T follicular helper cell (primary cell): ENCODE measurements around the gene TMEM63A.
"Not testable (repeated sequence)": the region's sequence is repeated elsewhere in the genome, so short reads cannot be mapped to it uniquely, and the experiment has no call there.

Experiments
- DNase-seq: peaks from one replicate; pipeline ENCODE4 v3.0.0-alpha.2; 2020; ENCODE audit warnings: low read depth

The TMEM63A gene

DNA sequence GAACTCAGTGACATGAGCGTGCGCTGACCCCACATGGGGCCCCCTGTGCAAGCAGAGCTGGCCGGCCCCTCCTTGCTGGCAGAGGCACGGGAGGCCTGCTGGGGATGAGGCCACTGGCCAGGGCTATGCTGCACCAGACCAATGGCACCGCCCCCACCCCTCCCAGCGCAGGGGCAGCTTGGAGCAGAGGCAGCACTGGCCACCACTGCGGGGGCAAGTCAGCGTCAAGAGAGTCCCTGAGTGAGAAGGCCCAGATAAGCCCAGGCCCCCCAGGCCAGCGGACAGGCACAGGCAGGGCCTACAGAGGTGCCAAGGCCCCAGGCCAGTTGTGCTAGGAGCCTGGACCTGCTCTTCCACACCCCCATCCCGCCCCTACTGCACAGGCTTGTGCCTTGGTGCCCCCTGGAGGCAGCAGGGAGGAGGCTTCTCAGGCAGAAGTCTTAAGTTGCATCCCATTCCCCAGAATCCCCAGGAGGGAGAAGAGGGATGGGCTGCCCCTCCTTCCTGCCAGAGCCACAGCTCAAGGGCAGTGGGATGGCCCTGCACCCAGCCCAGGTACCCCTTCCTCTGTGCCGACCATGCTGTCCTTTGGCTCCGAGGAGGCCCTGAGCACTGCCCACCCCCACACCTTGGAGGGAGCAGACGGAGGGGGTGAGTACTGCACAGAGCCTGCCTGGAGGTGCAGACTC is 36.5 kb downstream of the TMEM63A start:
- DNase-seq = peak; percentile 33

DNA sequence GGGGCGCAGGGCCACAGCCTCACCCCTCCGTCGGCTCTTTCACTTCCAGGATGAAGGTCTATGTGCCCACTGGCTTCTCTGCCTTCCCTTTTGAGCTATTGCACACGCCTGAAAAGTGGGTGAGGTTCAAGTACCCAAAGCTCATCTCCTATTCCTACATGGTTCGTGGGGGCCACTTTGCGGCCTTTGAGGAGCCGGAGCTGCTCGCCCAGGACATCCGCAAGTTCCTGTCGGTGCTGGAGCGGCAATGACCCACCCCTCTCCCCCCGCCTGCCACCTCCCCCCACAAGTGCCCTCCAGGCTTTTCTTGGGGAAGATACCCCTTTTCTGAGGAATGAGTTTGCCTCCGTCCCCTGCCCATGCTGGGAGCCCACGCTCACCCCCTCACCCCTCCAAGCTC is 37.1 kb downstream of the TMEM63A start:
- no peak for DNase-seq

DNA sequence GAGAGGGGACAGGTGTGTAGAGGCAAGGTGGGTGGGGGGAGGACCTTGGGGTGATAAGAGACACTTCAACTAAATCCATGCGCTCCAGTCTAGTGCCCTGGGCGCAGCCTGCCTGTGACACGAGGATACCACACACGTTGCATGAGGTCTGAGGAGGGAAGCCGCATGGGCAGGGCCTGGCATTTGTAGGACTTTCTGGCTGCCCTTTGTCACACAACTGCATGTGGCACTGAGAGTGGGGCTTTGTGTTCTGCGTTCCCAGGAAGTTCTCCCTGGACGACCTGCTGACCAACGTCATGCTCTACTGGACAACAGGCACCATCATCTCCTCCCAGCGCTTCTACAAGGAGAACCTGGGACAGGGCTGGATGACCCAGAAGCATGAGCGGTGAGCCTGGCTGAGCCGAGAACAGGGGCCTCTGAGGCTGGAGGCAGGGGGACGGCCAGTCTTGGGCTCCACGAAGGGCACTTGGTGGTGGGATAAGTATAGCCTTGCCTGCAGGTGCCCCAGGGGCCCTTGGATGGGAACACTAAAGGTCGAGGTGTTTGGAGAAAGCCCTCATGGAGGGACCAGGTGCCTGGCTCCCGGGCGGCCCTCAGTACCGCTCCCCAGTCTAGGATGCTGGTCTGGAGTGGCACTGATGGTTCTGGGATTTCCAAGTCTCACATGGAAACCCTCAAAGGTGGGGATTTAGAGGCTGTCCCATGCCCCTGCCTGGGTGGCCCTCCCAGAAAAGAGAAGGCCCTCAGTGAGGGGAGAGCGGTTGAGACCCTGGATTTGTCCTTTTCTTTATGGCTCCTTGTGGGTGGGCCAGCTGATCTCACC is 37.7 kb downstream of the TMEM63A start:
- no peak for DNase-seq

DNA sequence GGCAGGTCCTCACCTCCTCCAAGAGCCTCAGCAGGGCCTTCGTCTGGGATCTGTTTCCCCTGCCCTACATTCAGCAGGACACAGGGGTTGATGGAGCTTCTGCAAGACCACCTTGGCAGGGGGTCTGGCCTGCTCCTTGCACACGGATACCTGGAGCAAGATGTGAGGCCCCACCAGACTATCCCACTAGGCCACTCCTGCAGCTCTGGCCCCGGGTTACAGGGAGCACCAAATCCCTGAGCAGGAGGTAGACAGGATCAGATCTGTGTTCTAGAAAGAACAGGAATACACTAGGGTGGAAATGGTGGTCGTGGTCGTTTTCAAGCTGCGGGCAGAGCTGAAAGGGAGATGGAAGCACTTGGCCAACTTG is 38.8 kb downstream of the TMEM63A start:
- DNase-seq = no peak

DNA sequence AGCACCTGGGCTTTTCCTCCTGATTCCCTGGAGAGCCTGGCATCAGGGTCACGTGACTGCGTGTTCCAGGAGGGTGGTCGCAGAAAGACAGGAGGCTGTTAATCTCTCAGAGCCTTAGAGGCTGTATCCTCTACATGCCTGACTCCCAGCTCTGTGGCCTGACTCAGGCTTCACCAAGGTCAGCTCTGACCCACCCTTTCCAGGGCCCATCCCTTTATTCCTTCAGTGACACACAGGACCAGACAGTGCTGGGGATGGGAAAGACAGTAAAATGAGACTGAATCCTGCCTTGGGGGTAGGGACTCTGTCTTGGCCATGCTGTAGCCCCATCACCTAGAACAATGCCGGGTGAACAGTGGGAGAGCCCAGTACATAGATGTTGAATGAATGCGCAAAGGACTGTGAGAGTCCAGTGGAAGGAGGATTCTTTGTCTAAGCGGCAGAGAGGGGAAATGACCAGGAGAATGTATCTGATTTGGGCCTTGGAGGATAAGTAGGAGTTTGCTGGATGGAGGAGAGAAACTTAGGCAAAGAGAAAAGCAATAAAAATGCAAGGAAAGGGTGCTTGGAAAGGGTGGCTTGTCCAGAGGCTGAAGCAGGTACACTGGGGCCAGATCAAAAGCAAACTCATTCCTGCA is 39.3 kb downstream of the TMEM63A start:
- no peak for DNase-seq

DNA sequence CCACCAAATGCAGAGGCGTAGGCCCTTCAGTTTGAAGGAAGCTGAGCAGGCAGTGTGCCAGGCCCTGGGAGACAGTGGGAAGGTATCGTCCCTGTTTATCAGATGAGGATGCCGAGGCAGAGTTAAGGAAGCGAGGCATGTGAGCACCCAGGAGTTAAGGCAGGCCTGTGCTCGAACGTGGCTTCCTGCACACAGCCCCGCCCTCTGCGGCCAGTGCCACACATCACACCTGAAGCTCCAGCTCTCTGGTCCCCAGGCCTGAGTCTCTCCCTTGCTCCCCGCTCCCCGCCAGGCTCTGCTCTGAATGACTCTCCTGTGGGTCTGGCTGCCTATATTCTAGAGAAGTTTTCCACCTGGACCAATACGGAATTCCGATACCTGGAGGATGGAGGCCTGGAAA is 40.1 kb downstream of the TMEM63A start:
- no peak for DNase-seq

DNA sequence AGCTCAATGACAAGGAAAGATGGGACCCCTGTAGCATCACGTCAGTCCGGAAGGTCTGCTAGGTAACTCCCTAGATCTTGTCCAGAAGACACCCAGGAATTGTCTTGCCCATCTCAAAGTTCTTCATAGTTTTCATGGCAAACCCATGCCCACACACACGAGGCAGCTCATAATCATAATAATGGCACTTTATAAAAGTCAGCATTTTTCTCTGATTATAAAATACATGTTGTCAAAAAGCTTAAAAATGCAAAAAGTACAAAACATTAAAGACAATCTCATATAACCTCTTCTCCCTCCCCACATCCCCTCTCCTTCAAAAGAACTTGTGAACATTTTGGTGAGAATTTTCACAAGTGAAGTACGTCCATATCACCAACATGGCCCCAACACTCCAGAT is 41.5 kb downstream of the TMEM63A start:
- no peak for DNase-seq

DNA sequence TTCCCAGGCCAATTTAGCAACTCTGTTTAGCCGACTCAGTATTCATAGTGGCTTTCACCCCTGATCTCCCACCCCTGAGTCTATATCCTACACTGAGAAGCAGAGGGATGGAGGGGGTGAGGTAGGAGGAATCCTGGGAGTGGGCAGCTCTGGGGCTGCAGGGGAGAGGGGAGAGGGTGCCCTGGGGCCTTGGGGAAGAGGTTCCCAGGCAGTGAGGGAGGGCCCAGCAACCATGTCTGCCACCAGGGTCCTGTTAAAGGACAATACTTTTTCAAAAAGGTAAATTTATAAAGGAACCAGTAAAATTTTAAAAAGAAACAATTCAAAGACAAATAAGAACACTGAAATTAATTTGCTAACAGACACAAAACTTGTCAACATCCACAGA is 42.0 kb downstream of the TMEM63A start:
- DNase-seq = no peak

DNA sequence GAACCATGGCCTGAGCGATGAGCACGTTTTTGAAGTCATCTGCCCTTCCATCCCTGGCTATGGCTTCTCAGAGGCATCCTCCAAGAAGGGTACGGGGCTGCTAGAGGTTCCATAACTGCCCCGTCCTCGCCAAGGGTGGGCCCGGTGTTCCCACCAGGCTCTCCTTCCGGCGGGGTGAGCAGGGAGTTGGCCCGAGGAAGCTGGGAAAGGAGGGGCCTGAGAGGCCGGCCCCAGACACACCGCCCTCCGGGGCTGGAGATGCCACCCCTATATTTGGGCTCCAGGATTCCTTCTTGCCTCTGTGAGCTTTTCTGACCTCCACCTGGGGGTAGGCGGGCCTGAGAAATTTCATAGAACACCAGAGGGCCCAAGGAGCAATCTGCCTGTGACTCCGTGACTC is 43.4 kb downstream of the TMEM63A start:
- no peak for DNase-seq

DNA sequence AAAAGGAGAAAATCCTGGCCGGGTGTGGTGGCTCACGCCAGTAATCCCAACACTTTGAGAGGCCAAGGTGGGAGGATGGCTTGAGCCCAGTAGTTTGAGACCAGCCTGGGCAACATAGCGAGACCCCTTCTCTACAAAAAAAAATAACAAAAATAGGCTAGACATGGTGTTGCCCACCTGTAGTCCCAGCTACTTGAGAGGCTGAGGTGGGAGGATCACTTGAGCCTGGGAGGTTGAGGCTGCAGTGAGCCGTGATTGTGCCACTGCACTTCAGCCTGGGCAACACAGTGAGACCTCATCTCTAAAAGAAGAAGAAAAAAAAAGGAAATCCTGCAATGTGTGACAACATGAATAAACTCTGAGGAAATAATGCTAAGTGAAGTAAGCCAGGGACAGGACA is 45.9 kb downstream of the TMEM63A start:
- DNase-seq = not testable (repeated sequence)

DNA sequence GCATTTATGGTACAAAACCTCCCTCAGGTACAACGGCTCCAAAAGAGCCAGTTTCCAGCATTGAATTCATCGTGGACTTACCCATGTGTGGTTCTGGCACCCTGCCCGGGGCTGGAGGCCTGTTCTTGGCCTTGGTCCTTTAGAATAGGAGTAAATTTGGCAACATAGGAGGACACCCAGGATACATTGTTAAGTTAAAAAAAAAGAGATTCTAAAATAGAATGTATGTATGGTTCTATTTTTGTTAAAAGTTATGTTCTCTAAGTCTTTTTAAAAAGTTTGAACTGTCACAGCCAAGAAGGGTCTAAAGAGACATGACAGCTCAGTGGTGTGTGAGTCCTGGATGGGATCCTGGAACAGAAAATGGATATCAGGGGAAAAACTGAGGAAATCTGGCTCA is 46.3 kb downstream of the TMEM63A start:
- no peak for DNase-seq

DNA sequence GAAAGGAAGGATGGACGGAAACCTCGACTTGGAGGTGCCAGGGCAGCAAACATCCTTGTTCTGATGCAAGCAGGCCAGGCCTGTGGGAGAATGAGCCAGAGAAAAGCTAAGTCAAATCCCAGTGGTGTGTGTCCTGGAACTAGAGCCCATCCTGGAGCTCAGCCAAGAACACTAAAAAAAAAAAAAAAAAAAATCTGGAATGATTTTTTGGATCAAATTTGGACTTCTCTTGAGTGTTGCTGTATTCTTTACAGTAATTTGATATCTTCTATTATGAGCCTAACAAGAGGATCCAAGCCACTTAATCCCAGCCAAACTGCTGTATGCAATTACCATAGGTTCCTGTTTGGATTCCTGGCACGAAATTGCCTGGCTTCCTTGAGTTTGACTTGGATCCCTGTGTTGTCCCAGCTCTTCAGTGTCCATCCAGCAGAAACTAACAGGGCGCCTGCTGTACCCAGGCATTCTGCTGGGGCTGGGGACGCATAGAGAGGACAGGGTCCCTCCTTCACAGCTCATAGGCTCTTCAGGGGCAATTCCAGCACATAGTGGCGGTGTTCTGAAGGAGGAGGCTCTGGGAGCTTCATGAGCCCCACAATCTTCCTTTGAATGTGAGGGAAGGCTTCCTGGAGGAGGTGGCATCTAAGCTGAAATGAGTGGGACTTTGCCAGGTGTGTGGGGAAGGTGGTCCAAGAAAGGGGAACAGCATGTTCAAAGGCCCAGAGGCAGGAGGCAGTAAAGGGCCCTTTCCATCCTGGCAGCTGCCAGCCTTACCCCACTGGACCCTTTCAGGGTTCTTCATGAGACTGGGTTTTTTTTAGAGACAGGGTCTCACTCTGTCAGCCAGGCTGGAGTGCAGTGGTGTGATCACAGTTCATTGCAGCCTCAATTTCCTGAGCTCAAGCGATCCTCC is 47.5 kb downstream of the TMEM63A start:
- DNase-seq = no peak

DNA sequence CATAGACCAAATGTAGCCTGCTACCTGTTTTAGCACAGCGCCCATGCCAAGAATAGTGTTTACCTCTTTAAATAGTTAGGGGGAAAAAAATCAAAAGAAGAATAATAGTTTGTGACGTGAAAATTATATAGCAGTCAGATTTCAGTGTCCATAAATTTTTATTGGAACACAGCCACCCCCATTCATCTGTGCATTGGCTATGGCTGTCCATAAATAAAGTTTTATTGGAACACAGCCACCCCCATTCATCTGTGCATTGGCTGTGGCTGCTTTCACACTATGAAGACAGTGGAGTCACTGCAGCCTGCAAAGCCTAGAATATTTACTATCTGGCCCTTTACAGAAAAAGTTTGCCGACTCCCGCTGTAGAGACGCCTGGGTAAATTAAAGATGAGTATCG is 51.3 kb downstream of the TMEM63A start:
- DNase-seq = no peak

DNA sequence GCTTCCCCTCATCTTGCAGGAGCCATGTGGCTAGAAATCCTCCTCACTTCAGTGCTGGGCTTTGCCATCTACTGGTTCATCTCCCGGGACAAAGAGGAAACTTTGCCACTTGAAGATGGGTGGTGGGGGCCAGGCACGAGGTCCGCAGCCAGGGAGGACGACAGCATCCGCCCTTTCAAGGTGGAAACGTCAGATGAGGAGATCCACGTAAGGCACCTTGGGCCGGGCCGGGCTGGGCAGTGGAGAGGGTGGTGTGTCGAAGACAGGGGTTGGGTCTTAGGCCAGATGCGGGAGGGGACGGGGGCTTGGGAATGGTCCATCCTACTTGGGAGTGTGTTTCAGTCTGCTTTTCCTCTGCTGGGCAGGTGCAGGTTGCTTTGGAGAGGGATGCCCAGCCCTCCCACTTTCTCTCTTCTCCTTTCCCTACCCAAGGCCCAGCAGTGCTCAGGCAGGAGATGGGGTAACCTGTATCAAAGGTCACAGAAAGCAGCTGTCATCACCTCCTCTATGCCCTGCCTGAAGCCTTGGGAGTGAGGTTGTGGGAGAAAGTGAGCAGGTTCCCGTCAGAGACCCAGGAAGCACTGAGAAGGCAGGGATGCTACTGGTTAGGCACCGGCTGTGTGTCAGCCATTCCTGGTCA is 53.4 kb downstream of the TMEM63A start:
- DNase-seq = no peak

DNA sequence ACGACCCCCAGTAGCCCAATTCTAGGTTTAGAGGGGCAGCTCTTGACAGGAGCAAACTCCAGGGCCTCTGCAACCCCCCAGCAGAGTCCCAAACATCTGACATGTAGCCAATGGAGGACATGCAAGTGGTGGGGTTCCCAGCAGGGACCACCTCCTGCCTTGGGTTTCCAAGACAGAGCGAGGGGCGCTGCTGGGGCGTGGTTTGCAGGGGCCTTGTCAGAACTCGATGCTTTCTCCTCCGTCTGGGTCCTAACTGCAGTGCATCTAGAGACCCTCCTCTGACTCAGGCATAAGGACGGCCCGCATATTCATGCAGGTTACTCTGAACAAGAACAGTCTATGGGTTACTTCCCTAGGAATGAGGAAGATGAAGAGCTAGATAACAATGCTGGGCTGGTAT is 55.1 kb downstream of the TMEM63A start:
- DNase-seq = no peak

DNA sequence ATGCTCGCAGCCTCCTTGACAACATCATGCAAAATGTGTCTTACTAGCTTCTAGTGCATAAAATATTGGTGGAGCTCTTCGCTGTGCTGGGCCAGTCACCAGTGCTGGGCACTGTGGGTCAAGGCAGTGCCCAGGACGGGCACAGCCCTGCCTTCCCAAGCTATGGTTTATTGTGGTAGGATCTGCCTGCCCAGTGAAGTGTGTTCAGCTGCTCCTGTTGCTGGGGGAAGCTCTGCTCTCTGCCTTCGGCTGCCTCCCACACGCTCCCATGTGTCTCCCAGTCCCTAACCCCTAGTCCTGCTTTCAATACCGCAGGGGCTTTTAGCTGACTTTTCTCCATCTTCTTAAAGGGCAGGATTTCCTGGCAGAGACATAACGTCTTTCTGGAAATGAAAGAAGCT is 56.6 kb downstream of the TMEM63A start:
- DNase-seq = no peak

DNA sequence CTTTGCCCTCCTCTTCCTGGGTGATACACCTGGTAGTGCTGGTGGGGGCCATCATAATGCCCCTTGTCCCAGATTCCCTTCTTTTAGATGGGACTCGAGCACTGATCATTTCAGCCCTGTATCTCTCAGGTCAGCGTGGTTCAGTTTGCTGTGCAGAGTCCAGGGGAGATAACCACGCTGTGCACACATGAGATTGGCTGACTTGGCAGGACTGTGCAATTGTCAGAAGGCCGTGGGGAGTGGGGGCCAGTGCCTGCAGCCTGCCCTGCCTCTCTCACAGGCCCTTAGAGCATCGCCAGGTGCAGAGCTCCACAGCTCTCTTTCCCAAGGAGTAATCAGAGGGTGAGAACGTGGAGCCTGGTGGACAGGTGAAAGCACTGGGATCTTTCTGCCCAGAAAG is 57.1 kb downstream of the TMEM63A start:
- no peak for DNase-seq

DNA sequence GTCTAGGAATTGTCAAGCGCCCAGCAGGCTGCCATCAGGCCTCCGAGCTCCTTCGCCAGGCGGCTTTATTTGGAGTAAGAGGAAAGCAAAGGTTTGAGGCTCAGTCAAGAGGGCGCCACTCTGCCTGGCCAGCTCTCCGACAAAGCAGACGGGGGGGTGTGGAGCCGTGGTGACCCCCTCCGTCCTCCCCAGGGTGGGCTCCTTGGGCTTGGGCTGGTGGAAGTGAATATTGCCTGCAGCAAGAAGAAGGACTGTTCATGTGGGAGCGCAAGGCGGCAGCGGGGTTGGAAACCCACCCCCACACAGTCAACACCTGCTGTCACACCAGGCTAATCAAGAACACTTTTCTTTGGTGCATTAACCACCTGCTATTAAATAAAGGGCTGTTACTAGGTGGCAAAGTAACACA is 57.6 kb downstream of the TMEM63A start:
- no peak for DNase-seq

DNA sequence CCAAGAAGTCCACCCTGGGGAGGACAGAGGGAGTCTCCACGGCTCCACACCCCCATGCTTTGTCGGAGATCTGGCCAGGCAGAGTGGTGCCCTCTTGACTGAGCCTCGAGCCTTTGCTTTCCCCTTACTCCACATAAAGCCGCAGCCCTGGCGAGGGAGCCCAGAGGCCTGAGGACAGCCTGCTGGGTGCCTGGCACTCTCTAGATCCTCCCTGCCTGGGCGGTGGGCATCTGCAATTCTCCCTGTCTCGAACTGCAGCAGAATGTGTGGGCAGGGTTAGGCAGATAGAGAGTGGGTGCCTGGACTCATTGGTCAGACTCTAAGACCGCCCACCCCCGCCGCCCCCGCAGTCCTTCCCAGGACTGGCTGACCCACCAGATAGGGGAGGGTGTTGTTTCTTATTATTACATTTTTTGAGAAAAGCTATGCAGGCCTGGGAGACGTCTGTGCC is 58.3 kb downstream of the TMEM63A start:
- no peak for DNase-seq

DNA sequence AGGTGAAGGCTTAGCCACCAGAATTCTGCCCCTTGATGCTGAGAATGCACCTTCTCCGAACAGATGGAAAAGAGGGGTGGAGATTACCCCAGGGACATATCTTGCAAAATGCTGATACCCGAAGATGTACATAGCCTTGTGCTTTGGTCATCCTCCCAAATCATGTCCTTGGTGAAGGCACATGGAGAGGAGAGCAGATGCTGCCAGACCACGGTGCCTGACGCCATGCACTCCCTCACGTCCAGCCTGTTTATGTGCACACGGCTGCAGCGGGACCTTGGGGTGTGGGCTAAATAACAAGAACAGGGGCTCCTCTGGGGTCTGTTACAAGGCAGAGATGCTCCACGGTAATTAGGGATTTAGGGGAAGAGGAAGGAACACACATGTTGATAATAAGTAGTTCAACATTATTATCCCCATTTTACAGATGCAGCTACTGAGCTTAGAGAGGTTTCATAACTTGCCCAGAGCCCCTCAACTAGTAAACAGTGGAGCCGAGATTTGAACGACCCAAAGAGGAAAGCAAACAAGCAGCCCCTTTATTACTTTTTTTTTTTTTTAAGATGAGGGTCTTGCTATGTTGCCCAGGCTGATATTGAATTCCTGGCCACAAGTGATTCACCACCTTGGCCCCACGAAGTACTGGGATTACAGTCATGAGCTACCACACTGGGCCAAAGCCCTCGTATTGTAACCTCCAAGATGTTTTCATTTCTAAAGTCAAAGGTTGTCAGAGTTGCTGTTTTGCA is 59.4 kb downstream of the TMEM63A start:
- no peak for DNase-seq
